K562 (cell line): ENCODE measurements around the gene NRCAM. TPM values are rescaled to one million over a fixed set of nuclear protein-coding genes. Genes with fewer than 3 reads are reported as not detected.
A peak's percentile ranks its signal among the peaks of the same experiment; 100 is the strongest.

Source experiments
- ATAC-seq: fragments of 200-7000 bp; cut with Tn5 transposase; 3 replicates; pipeline ENCODE4 v1.9.1; 2020; ENCODE audit warnings: moderate library complexity
- BruUV-seq: library from RNA; stranded (reverse); fragments of 400-500 nt; replicated peaks from 2 replicates; lab custom pipeline; 2021; lab: Mats Ljungman, UMichigan
- CTCF ChIA-PET: fragments of 300-600 bp; formaldehyde crosslinking; extraction: SDS; loops from one replicate; lab custom pipeline; 2021; ENCODE audit warnings: low intra/inter-chr PET ratio; lab: Yijun Ruan, JAX
- POLR2A ChIA-PET: fragments of 300-600, 350-650 bp; sonication (Branson Sonifier 250); formaldehyde crosslinking; extraction: SDS; loops from one replicate; lab custom pipeline; 2021; ENCODE audit warnings: antibody characterized with exemption, inconsistent platforms; lab: Yijun Ruan, JAX
- DNase-seq, 4 experiments: peaks; one replicate each; pipeline versions ENCODE4 v3.0.0 to v3.0.0-alpha.2; 2011 to 2018; ENCODE audit warnings: low spot score in 3 of 4, mixed read lengths in 3 of 4; ENCODE audit errors: extremely low read depth in 1 of 4
- FAIRE-seq: peaks from 2 replicates; lab custom pipeline; 2011; peaks lifted over from hg19 to GRCh38; lab: Jason Lieb, UNC
- H2AFZ ChIP-seq: 2 replicates; pipeline ENCODE4 v1.6.0; 2011; ENCODE audit warnings: low read depth, low read length, control low read depth, inconsistent platforms
- H3K27ac ChIP-seq: fragments of 200-600 bp; 3 replicates; pipeline ENCODE4 v1.8.0; 2011; ENCODE audit warnings: low read depth, mild to moderate bottlenecking, control low read depth, inconsistent platforms, low read length, moderate library complexity, mixed read lengths; ENCODE audit errors: extremely low read depth
- H3K27me3 ChIP-seq, 2 experiments: fragments of 300-600 bp in 1 of 2; 2 replicates in 1 of 2; 3 replicates in 1 of 2; pipeline versions ENCODE4 v1.6.0 to v1.8.0; 2011; ENCODE audit warnings: inconsistent platforms in 2 of 2, low read length in 2 of 2, mild to moderate bottlenecking in 1 of 2, mixed read lengths in 1 of 2, moderate library complexity in 1 of 2; ENCODE audit not compliant: control insufficient read depth in 2 of 2, insufficient read depth in 2 of 2
- H3K36me3 ChIP-seq: fragments of 300-600 bp; 3 replicates; pipeline ENCODE4 v1.8.0; 2011; ENCODE audit warnings: mild to moderate bottlenecking, low read length, inconsistent platforms; ENCODE audit not compliant: control insufficient read depth, insufficient read depth
- H3K4me1 ChIP-seq, 2 experiments: fragments of 200-600 bp in 1 of 2; replicated peaks in 1 of 2; 2 replicates in 1 of 2; 3 replicates in 1 of 2; pipeline versions ENCODE4 v1.5.1 to v1.8.0; 2011; ENCODE audit warnings: inconsistent platforms in 2 of 2, low read length in 2 of 2, mild to moderate bottlenecking in 1 of 2, mixed read lengths in 1 of 2, moderate library complexity in 1 of 2; ENCODE audit not compliant: control insufficient read depth in 2 of 2, insufficient read depth in 2 of 2
- H3K4me2 ChIP-seq: 2 replicates; pipeline ENCODE4 v1.6.1; 2011; ENCODE audit warnings: low read length, control low read depth, inconsistent platforms, mixed read lengths; ENCODE audit not compliant: insufficient read depth
- H3K4me3 ChIP-seq: fragments of 200-600 bp; sonication (generic), shearing (Covaris generic); 2 replicates; pipeline ENCODE4 v1.5.1; 2016; ENCODE audit warnings: control low read depth, inconsistent platforms
- H3K79me2 ChIP-seq: fragments of 200-600 bp; 3 replicates; pipeline ENCODE4 v1.8.0; 2011; ENCODE audit warnings: low read length, inconsistent platforms; ENCODE audit not compliant: control insufficient read depth, insufficient read depth
- H3K9ac ChIP-seq, 2 experiments: 2 replicates each; pipeline versions ENCODE4 v1.6.0 to v1.6.1; 2011; ENCODE audit warnings: low read depth in 2 of 2, low read length in 2 of 2, control low read depth in 1 of 2, inconsistent platforms in 1 of 2, mild to moderate bottlenecking in 1 of 2, mixed read lengths in 1 of 2; ENCODE audit not compliant: insufficient read depth in 1 of 2
- H3K9me1 ChIP-seq: one replicate; pipeline ENCODE4 v1.6.0; 2011; ENCODE audit warnings: inconsistent platforms, mild to moderate bottlenecking, low read length, moderate library complexity; ENCODE audit not compliant: control insufficient read depth, insufficient read depth
- H3K9me3 ChIP-seq: replicated peaks from 2 replicates; pipeline ENCODE4 v1.5.1; 2011; ENCODE audit warnings: low read depth, low read length, inconsistent platforms; ENCODE audit not compliant: control insufficient read depth, insufficient read depth
- H4K20me1 ChIP-seq: replicated peaks from 2 replicates; pipeline ENCODE4 v1.6.1; 2011; ENCODE audit warnings: low read length, inconsistent platforms, mixed read lengths; ENCODE audit not compliant: control insufficient read depth, insufficient read depth
- COPS2 ChIP-seq: fragments of 450-650 bp; conservative IDR thresholded peaks from 2 replicates; pipeline ENCODE4 v1.6.1; 2016; ENCODE audit warnings: mild to moderate bottlenecking, moderate library complexity
- DPF2 ChIP-seq: fragments of 450-650 bp; IDR thresholded peaks from 2 replicates; pipeline ENCODE4 v1.6.1; 2016
- E2F5 ChIP-seq: sonication (generic); formaldehyde crosslinking; IDR thresholded peaks from 2 replicates; pipeline ENCODE4 v1.8.0; 2022; ENCODE audit warnings: mild to moderate bottlenecking, missing genetic modification reagents
- GTF3C2 ChIP-seq: IDR thresholded peaks from 3 replicates; pipeline ENCODE4 v1.6.1; 2011; ENCODE audit warnings: borderline replicate concordance, mild to moderate bottlenecking, moderate library complexity; ENCODE audit not compliant: insufficient read length; ENCODE audit errors: extremely low read depth
- JUNB ChIP-seq: fragments of 450-650 bp; formaldehyde crosslinking; conservative IDR thresholded peaks from 2 replicates; pipeline ENCODE4 v1.4.0; 2020; ENCODE audit warnings: mild to moderate bottlenecking
- PHF20 ChIP-seq: fragments of 450-650 bp; IDR thresholded peaks from 2 replicates; pipeline ENCODE4 v1.6.1; 2018; ENCODE audit not compliant: partially characterized antibody
- RAD21 ChIP-seq, 2 experiments: fragments of 250-450 bp in 1 of 2; fragments of 450-650 bp in 1 of 2; sonication (Bioruptor Pico) in 1 of 2; formaldehyde crosslinking in 1 of 2; IDR thresholded peaks in 1 of 2; conservative IDR thresholded peaks in 1 of 2; 2 replicates each; pipeline versions ENCODE4 v1.4.0 to v1.8.0; 2020 to 2022; ENCODE audit warnings: mild to moderate bottlenecking in 2 of 2, moderate library complexity in 1 of 2
- RUNX1 ChIP-seq: sonication (generic); IDR thresholded peaks from 2 replicates; pipeline ENCODE4 v1.6.1; 2016; ENCODE audit warnings: antibody characterized with exemption, low read depth
- SMAD1 ChIP-seq: fragments of 150-350 bp; IDR thresholded peaks from 2 replicates; pipeline ENCODE4 v1.6.1; 2014; ENCODE audit warnings: low read length, low read depth; ENCODE audit not compliant: partially characterized antibody
- STAG1 ChIP-seq: sonication (generic); formaldehyde crosslinking; IDR thresholded peaks from 2 replicates; pipeline ENCODE4 v1.5.0; 2020; ENCODE audit warnings: missing genetic modification reagents, borderline replicate concordance
- U2AF2 ChIP-seq: fragments of 200-400 bp; formaldehyde crosslinking; optimal IDR thresholded peaks from 2 replicates; pipeline ENCODE3; 2017; ENCODE audit warnings: low read depth, mild to moderate bottlenecking, low read length
- ZNF140 ChIP-seq: fragments of 250-450 bp; sonication (Bioruptor Pico); IDR thresholded peaks from 2 replicates; pipeline ENCODE4 v1.8.0; 2021; ENCODE audit warnings: moderate library complexity, mild to moderate bottlenecking, inconsistent platforms
- ZNF511 ChIP-seq: sonication (generic); formaldehyde crosslinking; IDR thresholded peaks from 2 replicates; pipeline ENCODE4 v1.8.0; 2022; ENCODE audit warnings: mild to moderate bottlenecking, missing genetic modification reagents
- in situ Hi-C: fragments of 300-500 bp; cut with MboI; formaldehyde crosslinking; loops from 4 replicates; pipeline ENCODE4 v1.15.0; 2018; ENCODE audit warnings: inconsistent platforms, mixed read lengths
- intact Hi-C: fragments of 100-400 bp; cut with micrococcal nuclease; formaldehyde crosslinking; loops from 2 replicates; pipeline ENCODE4 v1.14.2; 2022
- polyA plus RNA-seq, 8 experiments: library from polyadenylated mRNA; depleted of rRNA in 4 of 8; stranded (reverse) in 5 of 8; unstranded in 3 of 8; fragments of >200 nt; fragmentation: Nextera tagmentation in 2 of 8; fragmentation: Illumina TruSeq in 1 of 8; extraction: Ambion mirVana in 2 of 8; extraction: Trizol in 1 of 8; gene quantifications; 2 replicates each; pipeline versions ENCODE4 v1.2.1 to v1.2.3, GENCODE V29; 2011 to 2014; ENCODE audit warnings: inconsistent platforms in 1 of 8, missing spikeins in 1 of 8
- total RNA-seq, 7 experiments: library from RNA; depleted of rRNA in 6 of 7; stranded (reverse); fragments of >200 nt in 6 of 7; fragmentation: Illumina TruSeq in 2 of 7; extraction: Trizol in 2 of 7; gene quantifications; 2 replicates each; pipeline versions ENCODE4 v1.2.1 to v1.2.3, GENCODE V29; 2011 to 2021; ENCODE audit warnings: low replicate concordance in 1 of 7
- TF ChIP-seq, protein P1 (sequence below): sonication (generic); formaldehyde crosslinking; IDR thresholded peaks from 2 replicates; pipeline ENCODE4 v1.8.0; 2023; ENCODE audit warnings: mild to moderate bottlenecking, missing genetic modification reagents

NRCAM gene
- total and polyA plus RNA-seq, 9 of the 15 experiments (the other 6 are each of a cell fraction or from before 2014, with no cell fraction given): 0.03 to 0.54 (median 0.12) TPM; not detected in 1

- no peak for TF ChIP-seq RAD21 (CRISPR knock-in tag; conservative IDR thresholded peaks at IDR 0.05 in 1 of 2, IDR thresholded peaks at IDR 0.05 in 1 of 2)
- TF ChIP-seq, all 486 proteins: peak for 0
Measured at GRCh38 chr7:108124820-108125219, 331.4 kb downstream of the NRCAM start (continued).

- BruUV-seq: no TSS peak
- no peak for FAIRE-seq
- Histone ChIP-seq H3K36me3 (no peaks in the 10 kb centered on the region), H3K9me1 (no peaks in the 10 kb centered on the region), H3K9me3 (no peaks in the 10 kb centered on the region), H3K27ac (no peak overlapping the region), H3K27me3 (no peaks in the 10 kb centered on the region), H2AFZ (no peak overlapping the region), H3K79me2 (no peaks in the 10 kb centered on the region), H3K4me3 (no peak overlapping the region), H3K9ac (no peak overlapping the region), H3K4me2 (no peak overlapping the region), H3K4me1 (no peaks in the 10 kb centered on the region), H4K20me1 (no peaks in the 10 kb centered on the region)
- DNase-seq: no peak
- POLR2A ChIA-PET: interaction anchor here (1.7 kb wide), 1 partner anchor 160 kb away, joined by 3 read pairs; no protein-coding TSS in a partner anchor
- intact Hi-C loops: no loop called here
- in situ Hi-C loops: no loop called here
- ATAC-seq: peak; percentile 54
- CTCF ChIA-PET: no interaction called here
- TF ChIP-seq SMAD1 (no peak), JUNB (CRISPR knock-in tag) (no peak), RUNX1 (no peak), COPS2 (no peak), GTF3C2 (no peak), DPF2 (no peak), STAG1 (CRISPR knock-in tag) (no peak), U2AF2 (no peak), E2F5 (no peak), ZNF140 (CRISPR knock-in tag) (no peak), ZNF511 (no peak), PHF20 (no peak)
- TF ChIP-seq, protein P1, sequence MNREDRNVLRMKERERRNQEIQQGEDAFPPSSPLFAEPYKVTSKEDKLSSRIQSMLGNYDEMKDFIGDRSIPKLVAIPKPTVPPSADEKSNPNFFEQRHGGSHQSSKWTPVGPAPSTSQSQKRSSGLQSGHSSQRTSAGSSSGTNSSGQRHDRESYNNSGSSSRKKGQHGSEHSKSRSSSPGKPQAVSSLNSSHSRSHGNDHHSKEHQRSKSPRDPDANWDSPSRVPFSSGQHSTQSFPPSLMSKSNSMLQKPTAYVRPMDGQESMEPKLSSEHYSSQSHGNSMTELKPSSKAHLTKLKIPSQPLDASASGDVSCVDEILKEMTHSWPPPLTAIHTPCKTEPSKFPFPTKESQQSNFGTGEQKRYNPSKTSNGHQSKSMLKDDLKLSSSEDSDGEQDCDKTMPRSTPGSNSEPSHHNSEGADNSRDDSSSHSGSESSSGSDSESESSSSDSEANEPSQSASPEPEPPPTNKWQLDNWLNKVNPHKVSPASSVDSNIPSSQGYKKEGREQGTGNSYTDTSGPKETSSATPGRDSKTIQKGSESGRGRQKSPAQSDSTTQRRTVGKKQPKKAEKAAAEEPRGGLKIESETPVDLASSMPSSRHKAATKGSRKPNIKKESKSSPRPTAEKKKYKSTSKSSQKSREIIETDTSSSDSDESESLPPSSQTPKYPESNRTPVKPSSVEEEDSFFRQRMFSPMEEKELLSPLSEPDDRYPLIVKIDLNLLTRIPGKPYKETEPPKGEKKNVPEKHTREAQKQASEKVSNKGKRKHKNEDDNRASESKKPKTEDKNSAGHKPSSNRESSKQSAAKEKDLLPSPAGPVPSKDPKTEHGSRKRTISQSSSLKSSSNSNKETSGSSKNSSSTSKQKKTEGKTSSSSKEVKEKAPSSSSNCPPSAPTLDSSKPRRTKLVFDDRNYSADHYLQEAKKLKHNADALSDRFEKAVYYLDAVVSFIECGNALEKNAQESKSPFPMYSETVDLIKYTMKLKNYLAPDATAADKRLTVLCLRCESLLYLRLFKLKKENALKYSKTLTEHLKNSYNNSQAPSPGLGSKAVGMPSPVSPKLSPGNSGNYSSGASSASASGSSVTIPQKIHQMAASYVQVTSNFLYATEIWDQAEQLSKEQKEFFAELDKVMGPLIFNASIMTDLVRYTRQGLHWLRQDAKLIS (CRISPR knock-in tag): no peak
Measured at GRCh38 chr7:108122181-108122580, 334.1 kb downstream of the NRCAM start.
